ENCODE results near the gene RTN4. TPM values are rescaled to one million over a fixed set of nuclear protein-coding genes. Genes with fewer than 3 reads are reported as not detected.

Gene RTN4
- total and polyA plus RNA-seq, 3 donors from 2014 or later: 107 to 183 (median 112) TPM

- Histone ChIP-seq H3K27ac (no peak overlapping the region), H3K27me3 (no peaks in the 10 kb centered on the region), H3K4me3 (no peak overlapping the region), H3K4me1 (no peaks in the 10 kb centered on the region), H3K9me3 (no peaks in the 10 kb centered on the region), H3K36me3 (ENCODE audit: low read depth, missing control alignments) (no peaks in the 10 kb centered on the region)
- no peak for TF ChIP-seq CTCF (IDR thresholded peaks at IDR 0.05)
- TF ChIP-seq POLR2A (IDR thresholded peaks at IDR 0.05): no peak
- intact Hi-C loops (cut with DNase I; ENCODE audit: low total_unique reads): no loop called here
- DNase-seq: no peak
- WGBS, 2 donors: 80 to 85% methylated on average over 4 of the region's 4 CpGs
These were observed 83.0 kb downstream of the RTN4 start for GRCh38 chr2:54967269-54967668.

GRCh38 chr2:54966837-54967236 is 83.4 kb downstream of the RTN4 start:
- WGBS, 2 donors: 89 to 94% methylated on average over 3 of the region's 3 CpGs
- no peak overlapping the region for H3K27ac ChIP-seq
- intact Hi-C loops (cut with DNase I; ENCODE audit: low total_unique reads): no loop called here
- H3K4me1 ChIP-seq: no peaks in the 10 kb centered on the region
- no peaks in the 10 kb centered on the region for H3K36me3 ChIP-seq (ENCODE audit: low read depth, missing control alignments)
- TF ChIP-seq CTCF (IDR thresholded peaks at IDR 0.05) (no peak), POLR2A (IDR thresholded peaks at IDR 0.05) (no peak)
- no peak overlapping the region for H3K4me3 ChIP-seq
- H3K27me3 ChIP-seq: no peaks in the 10 kb centered on the region
- no peaks in the 10 kb centered on the region for H3K9me3 ChIP-seq
- no peak for DNase-seq

- 86 to 87% methylated on average over 7 to 8 of the region's 8 CpGs for WGBS, 2 donors
- intact Hi-C loops (cut with DNase I; ENCODE audit: low total_unique reads): no loop called here
- no peaks in the 10 kb centered on the region for H3K9me3 ChIP-seq
These were observed 84.0 kb downstream of the RTN4 start for GRCh38 chr2:54966165-54966832.

GRCh38 chr2:54965425-54965824 is 84.8 kb downstream of the RTN4 start:
- no peak for DNase-seq
- Histone ChIP-seq H3K4me1 (no peaks in the 10 kb centered on the region), H3K36me3 (ENCODE audit: low read depth, missing control alignments) (no peaks in the 10 kb centered on the region), H3K4me3 (no peak overlapping the region), H3K27me3 (no peaks in the 10 kb centered on the region), H3K27ac (no peak overlapping the region), H3K9me3 (no peaks in the 10 kb centered on the region)
- 92 to 97% methylated on average over 6 of the region's 6 CpGs for WGBS, 2 donors
- no peak for TF ChIP-seq POLR2A (IDR thresholded peaks at IDR 0.05)
- no peak for TF ChIP-seq CTCF (IDR thresholded peaks at IDR 0.05)
- intact Hi-C loops (cut with DNase I; ENCODE audit: low total_unique reads): no loop called here

More at GRCh38 chr2:54966165-54966832, 84.0 kb downstream of the RTN4 start:
- H3K4me1 ChIP-seq: no peaks in the 10 kb centered on the region
- H3K4me3 ChIP-seq: no peak overlapping the region
- no peak for DNase-seq
- H3K36me3 ChIP-seq (ENCODE audit: low read depth, missing control alignments): no peaks in the 10 kb centered on the region
- H3K27ac ChIP-seq: no peak overlapping the region
- TF ChIP-seq CTCF (IDR thresholded peaks at IDR 0.05): no peak
- TF ChIP-seq POLR2A (IDR thresholded peaks at IDR 0.05): no peak
- no peaks in the 10 kb centered on the region for H3K27me3 ChIP-seq

GRCh38 chr2:54964816-54965215 is 85.4 kb downstream of the RTN4 start:
- no peak for DNase-seq
- intact Hi-C loops (cut with DNase I; ENCODE audit: low total_unique reads): no loop called here
- H3K27me3 ChIP-seq: no peaks in the 10 kb centered on the region
- H3K4me1 ChIP-seq: no peaks in the 10 kb centered on the region
- no peaks in the 10 kb centered on the region for H3K9me3 ChIP-seq
- no peaks in the 10 kb centered on the region for H3K36me3 ChIP-seq (ENCODE audit: low read depth, missing control alignments)
- H3K4me3 ChIP-seq: no peak overlapping the region
- WGBS, 2 donors: 68 to 70% methylated on average over 4 of the region's 4 CpGs
- no peak overlapping the region for H3K27ac ChIP-seq
- TF ChIP-seq CTCF (IDR thresholded peaks at IDR 0.05): no peak
- no peak for TF ChIP-seq POLR2A (IDR thresholded peaks at IDR 0.05)
